ENCODE data around the gene DGUOK. TPM values are rescaled to one million over a fixed set of nuclear protein-coding genes. Genes with fewer than 3 reads are reported as not detected.
A peak's percentile ranks its signal among the peaks of the same experiment; 100 is the strongest.

The DGUOK gene
- total RNA-seq, 1 donor: 57.7 TPM

DNA sequence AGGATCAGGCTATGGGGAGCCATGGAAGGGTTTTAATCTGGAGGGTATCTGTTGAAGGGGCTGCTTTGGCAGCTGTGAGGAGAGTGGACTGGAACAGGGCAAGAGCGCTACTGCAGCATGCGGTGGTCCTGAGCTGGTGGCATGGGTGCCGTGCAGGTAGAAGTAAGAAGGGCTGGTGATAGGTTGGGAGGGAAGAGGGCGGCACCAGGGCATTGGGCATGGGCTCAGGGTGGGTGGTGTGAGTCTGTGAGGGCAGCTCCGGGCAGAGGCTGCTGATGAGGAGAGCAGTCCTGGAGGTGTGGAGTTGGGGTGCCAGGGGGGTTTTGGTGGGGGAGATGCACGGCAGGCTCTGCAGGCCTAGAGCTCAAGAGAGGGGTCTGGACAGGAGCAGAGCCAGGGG, 31.8 kb upstream of the DGUOK start:
- no peak overlapping the region for H3K4me3 ChIP-seq (ENCODE audit: low read depth, low read length)
- no peak for DNase-seq (ENCODE audit: low read depth)
- TF ChIP-seq, protein P1, sequence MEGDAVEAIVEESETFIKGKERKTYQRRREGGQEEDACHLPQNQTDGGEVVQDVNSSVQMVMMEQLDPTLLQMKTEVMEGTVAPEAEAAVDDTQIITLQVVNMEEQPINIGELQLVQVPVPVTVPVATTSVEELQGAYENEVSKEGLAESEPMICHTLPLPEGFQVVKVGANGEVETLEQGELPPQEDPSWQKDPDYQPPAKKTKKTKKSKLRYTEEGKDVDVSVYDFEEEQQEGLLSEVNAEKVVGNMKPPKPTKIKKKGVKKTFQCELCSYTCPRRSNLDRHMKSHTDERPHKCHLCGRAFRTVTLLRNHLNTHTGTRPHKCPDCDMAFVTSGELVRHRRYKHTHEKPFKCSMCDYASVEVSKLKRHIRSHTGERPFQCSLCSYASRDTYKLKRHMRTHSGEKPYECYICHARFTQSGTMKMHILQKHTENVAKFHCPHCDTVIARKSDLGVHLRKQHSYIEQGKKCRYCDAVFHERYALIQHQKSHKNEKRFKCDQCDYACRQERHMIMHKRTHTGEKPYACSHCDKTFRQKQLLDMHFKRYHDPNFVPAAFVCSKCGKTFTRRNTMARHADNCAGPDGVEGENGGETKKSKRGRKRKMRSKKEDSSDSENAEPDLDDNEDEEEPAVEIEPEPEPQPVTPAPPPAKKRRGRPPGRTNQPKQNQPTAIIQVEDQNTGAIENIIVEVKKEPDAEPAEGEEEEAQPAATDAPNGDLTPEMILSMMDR (IDR thresholded peaks at IDR 0.05; ENCODE audit: insufficient read depth, low read length): no peak

DNA sequence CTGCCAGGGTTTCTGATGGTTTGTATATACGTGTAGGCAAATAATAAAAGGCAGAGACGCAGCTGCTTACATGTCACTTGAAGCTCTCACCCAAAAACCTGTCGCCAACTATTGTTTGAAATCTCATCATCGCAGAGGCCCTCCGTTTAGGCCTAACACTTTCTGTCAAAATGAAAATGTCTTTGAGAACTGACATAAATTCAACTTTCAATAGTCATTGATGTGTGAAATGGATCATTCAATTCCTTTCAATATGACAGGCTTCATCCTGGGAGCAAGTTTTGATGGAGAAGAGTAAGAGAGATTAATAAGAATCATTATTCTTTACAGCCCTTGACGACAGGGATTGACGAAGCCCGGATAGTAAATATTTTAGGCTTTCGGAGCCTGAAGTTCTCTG, 31.2 kb upstream of the DGUOK start:
- TF ChIP-seq, protein P1 (IDR thresholded peaks at IDR 0.05; ENCODE audit: insufficient read depth, low read length): no peak
- no peak for DNase-seq (ENCODE audit: low read depth)
- H3K4me3 ChIP-seq (ENCODE audit: low read depth, low read length): no peak overlapping the region

DNA sequence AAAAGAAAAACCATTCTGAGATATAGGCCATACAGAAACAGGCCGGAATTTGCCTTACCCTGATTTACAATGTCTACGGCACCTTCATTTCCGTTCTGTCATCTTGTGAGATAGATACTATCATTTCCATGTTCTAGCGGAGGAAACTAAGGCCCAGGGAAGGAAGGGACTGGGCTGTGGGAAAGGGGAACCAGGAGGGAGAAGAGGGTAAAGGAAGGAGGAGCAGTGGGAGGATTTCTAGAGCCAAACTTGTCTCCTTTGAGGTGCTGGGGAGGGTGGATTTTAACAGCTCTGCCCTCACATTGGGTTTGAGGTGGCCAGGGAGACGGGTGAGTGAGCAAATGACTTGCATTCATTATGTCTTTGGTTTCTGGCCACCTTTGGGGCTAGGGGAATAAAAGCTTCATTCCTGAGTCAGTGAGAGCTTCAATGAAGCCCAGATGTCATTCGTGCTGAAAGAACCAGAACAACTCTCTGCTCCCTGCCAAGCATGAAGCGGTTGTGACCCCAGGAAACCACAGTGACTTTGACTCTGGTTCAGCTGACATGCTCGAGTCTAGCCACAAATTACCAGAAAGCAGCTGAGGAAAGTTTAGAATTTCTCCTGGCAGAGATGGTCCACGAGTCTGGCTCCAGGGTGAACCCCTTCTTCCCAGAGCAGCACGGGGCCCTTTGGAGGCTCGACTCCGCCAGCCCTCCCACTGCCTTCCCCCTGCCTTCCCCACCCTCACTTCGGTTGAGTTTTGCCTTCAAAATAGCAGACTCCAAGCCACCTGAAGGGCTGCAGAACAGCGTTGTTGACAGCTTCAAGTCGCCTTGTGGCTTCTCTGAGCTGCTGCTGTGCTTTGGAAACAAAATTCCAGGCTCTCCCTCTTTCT, 30.1 kb upstream of the DGUOK start:
- DNase-seq (ENCODE audit: low read depth): peak; percentile 91
- TF ChIP-seq, protein P1 (IDR thresholded peaks at IDR 0.05; ENCODE audit: insufficient read depth, low read length): no peak
- H3K4me3 ChIP-seq (ENCODE audit: low read depth, low read length): no peak overlapping the region

DNA sequence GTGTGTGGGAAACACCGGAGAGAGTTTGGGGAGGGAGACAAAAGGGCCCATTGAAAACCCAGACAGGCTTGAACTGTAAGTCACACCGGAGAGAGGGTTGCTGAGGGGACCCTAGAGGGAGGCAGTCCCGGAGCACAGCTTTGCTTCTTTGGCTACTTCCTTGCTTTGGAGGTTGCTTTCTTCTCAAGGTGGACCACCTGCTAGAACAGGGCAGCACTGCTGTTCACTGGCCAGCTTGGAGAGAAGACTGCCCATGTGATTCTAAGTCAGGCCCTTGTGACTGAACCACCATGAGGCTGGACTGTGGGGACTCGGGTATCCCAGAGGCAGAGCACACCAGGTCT, 29.5 kb upstream of the DGUOK start:
- DNase-seq (ENCODE audit: low read depth): no peak
- TF ChIP-seq, protein P1 (IDR thresholded peaks at IDR 0.05; ENCODE audit: insufficient read depth, low read length): no peak
- H3K4me3 ChIP-seq (ENCODE audit: low read depth, low read length): no peak overlapping the region

DNA sequence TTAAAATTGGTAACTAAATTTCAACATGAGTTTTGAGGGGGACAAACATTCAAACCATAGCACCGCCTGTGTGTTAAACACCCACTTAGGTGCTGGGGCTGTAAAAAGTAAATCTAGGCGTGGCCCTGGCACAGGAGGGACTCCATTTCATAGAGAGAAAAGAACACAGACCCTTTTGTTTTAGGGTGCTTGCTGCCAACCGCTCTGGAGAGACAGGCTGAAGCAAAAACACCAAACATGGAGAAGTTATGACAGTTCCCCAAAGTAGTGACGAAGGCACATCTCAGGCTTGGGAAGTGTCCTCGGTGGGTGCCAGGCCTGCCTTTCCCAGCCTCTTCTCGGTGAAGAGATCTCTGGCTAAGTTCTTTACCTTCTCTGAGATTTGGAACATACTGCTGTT, 28.7 kb upstream of the DGUOK start:
- no peak overlapping the region for H3K4me3 ChIP-seq (ENCODE audit: low read depth, low read length)
- DNase-seq (ENCODE audit: low read depth): no peak
- TF ChIP-seq, protein P1 (IDR thresholded peaks at IDR 0.05; ENCODE audit: insufficient read depth, low read length): no peak

DNA sequence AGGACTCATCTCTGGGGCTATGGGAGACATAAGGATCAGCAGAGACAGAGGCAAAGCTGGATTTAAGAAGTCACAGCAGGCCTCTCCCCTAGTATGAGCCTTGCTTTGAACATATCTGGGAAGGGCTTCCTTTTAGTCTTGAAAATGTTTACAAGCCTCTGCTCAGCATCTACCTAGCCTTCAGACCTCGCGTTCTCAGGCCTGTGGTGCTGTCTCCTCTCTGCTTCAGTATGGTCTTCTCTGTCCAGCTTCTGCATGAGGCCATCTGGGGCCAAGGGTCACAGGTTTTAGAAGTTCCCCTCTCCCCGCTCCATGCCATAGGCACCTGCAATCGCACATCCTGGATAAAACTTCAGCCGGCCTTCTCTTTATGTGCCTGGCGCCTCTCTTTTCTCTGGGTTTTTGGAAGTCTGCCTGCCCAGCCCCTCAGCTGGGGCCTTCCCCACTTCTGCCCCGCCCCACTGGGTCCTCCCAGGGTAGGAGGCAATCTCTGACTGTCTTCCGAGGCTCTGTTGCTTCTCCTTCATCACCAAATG, 26.8 kb upstream of the DGUOK start:
- TF ChIP-seq, protein P1 (IDR thresholded peaks at IDR 0.05; ENCODE audit: insufficient read depth, low read length): no peak
- no peak overlapping the region for H3K4me3 ChIP-seq (ENCODE audit: low read depth, low read length)
- no peak for DNase-seq (ENCODE audit: low read depth)
